NCI-H1048 (cell line): ENCODE data around the gene IFI44L.

Source experiments
- DNase-seq: peaks from one replicate; lab custom pipeline; 2025; lab: John Stamatoyannopoulos, UW

The IFI44L gene

GRCh38 chr1:78619803-78620579 is at the start of gene IFI44L:
IFI44L (plus strand) TSS chr1:78620448; CDS start chr1:78627916, 7,468 bp downstream.
- no peak for DNase-seq

- DNase-seq = no peak
Measured at GRCh38 chr1:78570539-78570938, 49.7 kb upstream of the IFI44L start.

- DNase-seq = no peak
Measured at GRCh38 chr1:78577257-78578100, 42.8 kb upstream of the IFI44L start.

GRCh38 chr1:78586572-78586971 is 33.7 kb upstream of the IFI44L start:
- DNase-seq = no peak

GRCh38 chr1:78587211-78587610 is 33.0 kb upstream of the IFI44L start:
- no peak for DNase-seq

- DNase-seq = no peak
Measured at GRCh38 chr1:78591971-78592370, 28.3 kb upstream of the IFI44L start.

- DNase-seq = no peak
Measured at GRCh38 chr1:78599294-78599693, 21.0 kb upstream of the IFI44L start.

GRCh38 chr1:78601068-78601467 is 19.2 kb upstream of the IFI44L start:
- DNase-seq = no peak

GRCh38 chr1:78603206-78603605 is 17.0 kb upstream of the IFI44L start:
- DNase-seq = no peak

GRCh38 chr1:78604643-78605042 is 15.6 kb upstream of the IFI44L start:
- no peak for DNase-seq

GRCh38 chr1:78606274-78606673 is 14.0 kb upstream of the IFI44L start:
- DNase-seq = no peak

GRCh38 chr1:78607334-78607927 is 12.8 kb upstream of the IFI44L start:
- no peak for DNase-seq

- no peak for DNase-seq
Measured at GRCh38 chr1:78607944-78608343, 12.3 kb upstream of the IFI44L start.

- DNase-seq = peak; percentile 44
Measured at GRCh38 chr1:78617615-78618026, 2.6 kb upstream of the IFI44L start.

GRCh38 chr1:78619032-78619431 is 1.2 kb upstream of the IFI44L start:
- no peak for DNase-seq

- no peak for DNase-seq
Measured at GRCh38 chr1:78619446-78619802, 824 bp upstream of the IFI44L start.

- no peak for DNase-seq
Measured at GRCh38 chr1:78620666-78621065, 418 bp downstream of the IFI44L start.

- no peak for DNase-seq
Measured at GRCh38 chr1:78622548-78622947, 2.3 kb downstream of the IFI44L start.

GRCh38 chr1:78624035-78624434 is 3.8 kb downstream of the IFI44L start:
- no peak for DNase-seq

GRCh38 chr1:78627321-78627720 is 7.1 kb downstream of the IFI44L start:
- no peak for DNase-seq

GRCh38 chr1:78630600-78630999 is 10.4 kb downstream of the IFI44L start:
- DNase-seq = no peak

- DNase-seq = no peak
Measured at GRCh38 chr1:78633209-78633608, 13.0 kb downstream of the IFI44L start.

- DNase-seq = no peak
Measured at GRCh38 chr1:78640462-78640861, 20.2 kb downstream of the IFI44L start.
